Activated CD8-positive, alpha-beta T cell treated with anti-CD3 and anti-CD28 coated beads for 36 hours (primary cell): ENCODE results near the gene HSD11B2. TPM values are rescaled to one million over a fixed set of nuclear protein-coding genes. Genes with fewer than 3 reads are reported as not detected.

Source experiments
- ATAC-seq: fragments of 200-7000 bp; cut with Tn5 transposase; one replicate; pipeline ENCODE4 v1.10.0; 2021; ENCODE audit warnings: mild to moderate bottlenecking, moderate library complexity
- CTCF ChIA-PET: fragments of 350-600 bp; sonication (Branson Sonifier 250); formaldehyde crosslinking; loops from one replicate; lab custom pipeline; 2021; ENCODE audit warnings: antibody characterized with exemption; lab: Charles Lee
- POLR2A ChIA-PET: fragments of 350-600 bp; sonication (Branson Sonifier 250); formaldehyde crosslinking; loops from one replicate; lab custom pipeline; 2021; ENCODE audit warnings: antibody characterized with exemption; lab: Charles Lee
- DNase-seq: peaks from one replicate; pipeline ENCODE4 v3.0.0-alpha.2; 2020
- H3K27ac Mint-ChIP-seq: one replicate; pipeline ENCODE4 v1.8.0; 2021; ENCODE audit warnings: mild to moderate bottlenecking, mixed read lengths
- H3K27me3 Mint-ChIP-seq: one replicate; pipeline ENCODE4 v1.8.0; 2021; ENCODE audit warnings: mixed read lengths
- H3K36me3 Mint-ChIP-seq: one replicate; pipeline ENCODE4 v1.8.0; 2021; ENCODE audit warnings: low read depth, mixed read lengths
- H3K4me1 Mint-ChIP-seq: one replicate; pipeline ENCODE4 v1.8.0; 2021; ENCODE audit warnings: low read depth, mixed read lengths
- H3K4me3 Mint-ChIP-seq: one replicate; pipeline ENCODE4 v1.8.0; 2021; ENCODE audit warnings: mild to moderate bottlenecking, moderate library complexity, mixed read lengths
- H3K9me3 Mint-ChIP-seq: one replicate; pipeline ENCODE4 v1.8.0; 2021; ENCODE audit warnings: mixed read lengths
- intact Hi-C: fragments of 100-400 bp; cut with micrococcal nuclease; formaldehyde crosslinking; loops from one replicate; pipeline ENCODE4 v1.10.0; 2022
- total RNA-seq, 2 experiments: library from RNA; stranded (reverse); gene quantifications; one replicate each; pipeline ENCODE4 v1.2.3, GENCODE V29; 2021
- TF ChIP-seq, protein P1 (sequence below): fragments of 200-600 bp; IDR thresholded peaks from one replicate; pipeline ENCODE4 v1.8.0; 2022; ENCODE audit warnings: antibody characterized with exemption, mild to moderate bottlenecking

The HSD11B2 gene
- total RNA-seq, 2 experiments from 2014 or later, result 1.6 to 2.3 TPM

DNA sequence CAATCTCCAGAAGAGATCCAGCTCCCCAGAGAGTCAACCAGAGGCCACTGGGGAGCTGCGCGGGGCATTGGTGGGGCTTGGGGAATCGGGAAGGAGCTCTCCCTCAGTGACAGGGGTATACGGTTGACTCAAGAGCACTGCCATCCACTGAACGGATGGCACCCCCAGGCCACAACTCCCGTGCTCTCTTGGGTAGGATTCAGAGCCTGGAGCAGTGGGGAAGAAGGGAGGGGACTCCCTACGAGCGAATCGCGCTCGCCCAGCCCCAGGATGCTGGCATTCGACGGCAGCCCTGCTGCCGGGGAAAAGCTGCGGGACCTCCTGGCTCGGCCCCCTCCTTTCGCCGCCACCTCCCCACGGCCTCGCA is 37.1 kb upstream of the HSD11B2 start:
- no peaks in the 10 kb centered on the region for H3K36me3 Mint-ChIP-seq
- peak overlapping the region; percentile 21 for H3K4me3 Mint-ChIP-seq
- no peaks in the 10 kb centered on the region for H3K9me3 Mint-ChIP-seq
- H3K27ac Mint-ChIP-seq, result no peak overlapping the region
- TF ChIP-seq, protein P1, sequence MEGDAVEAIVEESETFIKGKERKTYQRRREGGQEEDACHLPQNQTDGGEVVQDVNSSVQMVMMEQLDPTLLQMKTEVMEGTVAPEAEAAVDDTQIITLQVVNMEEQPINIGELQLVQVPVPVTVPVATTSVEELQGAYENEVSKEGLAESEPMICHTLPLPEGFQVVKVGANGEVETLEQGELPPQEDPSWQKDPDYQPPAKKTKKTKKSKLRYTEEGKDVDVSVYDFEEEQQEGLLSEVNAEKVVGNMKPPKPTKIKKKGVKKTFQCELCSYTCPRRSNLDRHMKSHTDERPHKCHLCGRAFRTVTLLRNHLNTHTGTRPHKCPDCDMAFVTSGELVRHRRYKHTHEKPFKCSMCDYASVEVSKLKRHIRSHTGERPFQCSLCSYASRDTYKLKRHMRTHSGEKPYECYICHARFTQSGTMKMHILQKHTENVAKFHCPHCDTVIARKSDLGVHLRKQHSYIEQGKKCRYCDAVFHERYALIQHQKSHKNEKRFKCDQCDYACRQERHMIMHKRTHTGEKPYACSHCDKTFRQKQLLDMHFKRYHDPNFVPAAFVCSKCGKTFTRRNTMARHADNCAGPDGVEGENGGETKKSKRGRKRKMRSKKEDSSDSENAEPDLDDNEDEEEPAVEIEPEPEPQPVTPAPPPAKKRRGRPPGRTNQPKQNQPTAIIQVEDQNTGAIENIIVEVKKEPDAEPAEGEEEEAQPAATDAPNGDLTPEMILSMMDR, result no peak
- H3K27me3 Mint-ChIP-seq, result peaks cover 28% of the 10 kb centered on the region
- peaks cover 4% of the 10 kb centered on the region for H3K4me1 Mint-ChIP-seq
- intact Hi-C loops, result no loop called here
- ATAC-seq (peak; percentile 4), DNase-seq (no peak)
- POLR2A ChIA-PET, result interaction anchor here (0.6 kb wide), 1 partner anchor 19 kb away, joined by 3 read pairs; no protein-coding TSS in a partner anchor
- CTCF ChIA-PET, result interaction anchor here (0.7 to 2.1 kb wide), 14 partner anchors 11 to 133 kb away, joined by 3 to 10 read pairs (median 4); partner anchors contain the start of genes ATP6V0D1, KCTD19 and LRRC36

DNA sequence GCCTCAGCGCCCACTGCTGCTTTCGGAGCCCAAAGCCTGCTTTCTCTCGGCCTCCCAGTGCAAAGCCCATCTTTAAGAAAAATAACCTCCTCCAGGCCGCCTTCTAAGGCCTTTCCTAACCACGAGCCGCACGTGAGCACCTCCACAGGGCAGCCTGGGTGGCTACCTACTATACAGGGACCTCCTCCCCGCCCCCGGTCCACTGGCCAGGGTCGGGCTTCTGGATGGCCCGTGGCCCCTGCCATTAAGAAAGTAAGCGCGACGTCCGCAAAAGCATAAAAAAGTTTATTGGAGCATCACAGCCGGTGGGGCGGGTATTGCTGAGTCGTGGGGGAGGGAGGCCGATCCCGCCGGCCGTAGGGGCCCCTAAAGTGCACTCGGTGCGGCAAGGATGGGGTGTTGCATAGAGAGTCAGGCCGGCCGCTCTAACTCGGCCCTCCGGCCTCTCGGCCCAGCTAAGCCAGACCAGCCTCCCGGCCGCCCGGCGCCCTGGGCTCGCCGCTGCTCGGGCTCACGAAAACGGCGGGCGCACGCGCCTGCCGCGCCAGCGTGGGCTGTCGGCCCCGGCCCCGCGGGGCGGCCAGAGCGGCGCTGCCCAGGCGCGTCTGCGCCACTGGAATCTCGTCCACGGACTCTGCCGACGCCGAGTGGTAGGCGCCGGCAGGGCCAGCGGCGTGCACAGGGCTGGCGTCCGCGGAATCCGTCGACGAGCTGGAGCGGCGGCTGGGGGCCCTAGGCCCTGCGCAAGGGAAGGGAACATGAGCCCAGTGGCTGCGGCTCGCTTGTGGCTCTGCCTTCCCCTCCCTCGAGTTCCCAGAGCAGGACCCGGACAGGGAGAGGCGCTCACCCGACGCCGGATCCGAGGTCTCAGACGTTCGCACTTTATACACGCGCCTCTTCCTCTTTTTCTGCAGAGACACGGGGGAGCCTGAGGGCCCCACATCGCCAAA is 36.5 kb upstream of the HSD11B2 start:
- intact Hi-C loops, result no loop called here
- Mint-ChIP-seq H3K36me3 (no peaks in the 10 kb centered on the region), H3K9me3 (no peaks in the 10 kb centered on the region), H3K27ac (no peak overlapping the region), H3K4me1 (peaks cover 4% of the 10 kb centered on the region), H3K4me3 (peak overlapping the region; percentile 21), H3K27me3 (peaks cover 28% of the 10 kb centered on the region)
- peak; percentile 24 for DNase-seq
- CTCF ChIA-PET, result interaction anchor here (0.7 to 2.1 kb wide), 11 partner anchors 9 to 116 kb away, joined by 3 to 10 read pairs (median 4); no protein-coding TSS in a partner anchor
- no peak for ATAC-seq
- TF ChIP-seq, protein P1, result no peak
- POLR2A ChIA-PET, result interaction anchor here (0.6 kb wide), 1 partner anchor 18 kb away, joined by 3 read pairs; no protein-coding TSS in a partner anchor

DNA sequence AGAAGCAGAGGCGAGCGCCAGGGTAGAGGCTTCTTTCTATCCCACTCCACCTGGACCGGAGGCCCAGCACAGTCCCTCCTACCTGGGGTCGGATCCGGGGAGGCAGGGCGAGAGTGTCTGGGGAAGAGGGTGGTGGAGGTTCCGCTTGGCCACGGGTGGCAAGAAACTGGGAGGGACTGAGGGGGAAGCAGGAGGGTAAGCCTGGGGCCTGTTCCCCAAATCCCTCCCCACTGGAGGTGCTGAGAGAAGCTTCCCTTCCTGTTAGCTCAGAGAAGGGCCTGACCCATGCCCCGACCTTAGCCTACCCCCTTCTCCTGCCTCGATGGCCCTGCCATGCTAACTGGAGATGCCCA is 35.8 kb upstream of the HSD11B2 start:
- H3K36me3 Mint-ChIP-seq, result no peaks in the 10 kb centered on the region
- H3K9me3 Mint-ChIP-seq, result no peaks in the 10 kb centered on the region
- no peak overlapping the region for H3K27ac Mint-ChIP-seq
- ATAC-seq, result no peak
- POLR2A ChIA-PET, result no interaction called here
- H3K27me3 Mint-ChIP-seq, result peaks cover 30% of the 10 kb centered on the region
- peaks cover 4% of the 10 kb centered on the region for H3K4me1 Mint-ChIP-seq
- DNase-seq, result no peak
- intact Hi-C loops, result no loop called here
- no peak overlapping the region for H3K4me3 Mint-ChIP-seq
- CTCF ChIA-PET, result interaction anchor here (1.1 to 1.5 kb wide), 2 partner anchors 9 to 121 kb away, joined by 3 read pairs; no protein-coding TSS in a partner anchor
- TF ChIP-seq, protein P1, result no peak

DNA sequence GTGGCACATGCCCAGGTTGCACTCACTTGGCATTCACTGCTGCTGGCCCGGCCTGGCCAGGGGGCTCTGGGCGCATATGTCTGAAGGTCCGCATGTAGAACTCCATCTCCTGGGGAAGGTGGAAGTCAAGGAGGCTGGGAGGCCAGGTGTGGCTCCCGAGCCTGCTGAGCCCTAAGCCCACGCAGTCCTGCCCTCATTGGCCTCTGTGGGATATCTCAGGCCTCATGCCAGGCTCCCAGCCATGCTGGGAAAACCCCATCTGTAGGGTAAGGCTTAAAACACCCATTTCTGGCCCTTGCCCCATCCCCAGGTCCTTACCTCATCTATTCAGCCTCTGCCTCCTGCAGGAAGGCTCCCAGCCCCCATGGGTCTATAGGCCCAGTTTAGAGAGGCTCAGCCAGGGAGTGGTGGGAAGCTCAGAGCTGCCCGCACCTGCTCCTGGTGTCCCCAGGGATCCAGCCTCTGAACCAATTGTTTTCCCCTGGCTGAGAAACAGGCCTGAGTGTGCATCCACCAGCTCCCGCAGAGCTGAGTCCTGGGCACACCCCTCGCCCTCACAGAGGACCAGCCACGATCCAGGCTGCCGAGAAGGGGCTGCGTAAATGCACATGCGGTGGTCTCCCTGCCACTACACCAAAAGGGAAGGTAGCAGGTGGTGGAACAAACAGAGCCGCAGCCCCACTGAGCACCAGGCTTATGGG is 35.3 kb upstream of the HSD11B2 start:
- DNase-seq (no peak), ATAC-seq (no peak)
- peaks cover 30% of the 10 kb centered on the region for H3K27me3 Mint-ChIP-seq
- no peak overlapping the region for H3K27ac Mint-ChIP-seq
- H3K36me3 Mint-ChIP-seq, result no peaks in the 10 kb centered on the region
- peaks cover 4% of the 10 kb centered on the region for H3K4me1 Mint-ChIP-seq
- POLR2A ChIA-PET, result interaction anchor here (0.9 kb wide), 1 partner anchor 102 kb away, joined by 3 read pairs; no protein-coding TSS in a partner anchor
- intact Hi-C loops, result no loop called here
- H3K4me3 Mint-ChIP-seq, result no peak overlapping the region
- CTCF ChIA-PET, result interaction anchor here (1.1 to 1.5 kb wide), 2 partner anchors 10 to 121 kb away, joined by 3 read pairs; no protein-coding TSS in a partner anchor
- TF ChIP-seq, protein P1, result no peak
- H3K9me3 Mint-ChIP-seq, result no peaks in the 10 kb centered on the region
